Gastrocnemius medialis (tissue), 4 donors: Measurements from ENCODE around the gene TTC39A.

ENCODE experiments used
- POLR2A ChIP-seq, 2 donors: fragments of 450-650 bp; IDR thresholded peaks; one replicate each; pipeline ENCODE4 v1.6.1; 2017; ENCODE audit warnings: antibody characterized with exemption in 2 of 2, mild to moderate bottlenecking in 2 of 2, moderate library complexity in 2 of 2
- TF ChIP-seq, protein P1 (sequence below), 5 experiments: fragments of 450-650 bp in 3 of 5; fragments of 200-600 bp in 2 of 5; sonication (generic) in 2 of 5; IDR thresholded peaks in 4 of 5; conservative IDR thresholded peaks in 1 of 5; 1 replicate in 4 of 5; 2 replicates in 1 of 5; pipeline ENCODE4 v1.5.1; 2016 to 2019; ENCODE audit warnings: antibody characterized with exemption in 5 of 5, mild to moderate bottlenecking in 3 of 5, moderate library complexity in 3 of 5

DNA sequence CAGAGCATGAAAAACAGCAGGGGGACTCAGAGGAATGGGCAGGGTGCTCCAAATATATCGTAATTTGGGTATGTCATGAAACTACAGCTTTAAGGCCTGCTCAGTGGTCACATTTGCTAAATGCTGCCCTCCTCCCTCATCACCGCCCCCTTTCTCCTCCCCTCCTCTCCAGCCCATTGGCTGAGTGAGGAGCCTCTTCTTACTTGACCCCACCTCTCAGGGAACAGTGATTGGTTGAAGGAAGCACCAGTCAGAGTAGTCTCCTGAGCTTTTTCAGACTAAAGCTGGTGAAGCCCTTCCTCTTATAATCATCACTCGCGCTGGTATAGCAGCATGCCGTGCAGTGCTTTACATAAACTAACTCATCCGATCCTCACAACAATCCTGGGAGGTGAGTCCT lies 10.0 kb upstream of the TTC39A start:
- TF ChIP-seq, protein P1, sequence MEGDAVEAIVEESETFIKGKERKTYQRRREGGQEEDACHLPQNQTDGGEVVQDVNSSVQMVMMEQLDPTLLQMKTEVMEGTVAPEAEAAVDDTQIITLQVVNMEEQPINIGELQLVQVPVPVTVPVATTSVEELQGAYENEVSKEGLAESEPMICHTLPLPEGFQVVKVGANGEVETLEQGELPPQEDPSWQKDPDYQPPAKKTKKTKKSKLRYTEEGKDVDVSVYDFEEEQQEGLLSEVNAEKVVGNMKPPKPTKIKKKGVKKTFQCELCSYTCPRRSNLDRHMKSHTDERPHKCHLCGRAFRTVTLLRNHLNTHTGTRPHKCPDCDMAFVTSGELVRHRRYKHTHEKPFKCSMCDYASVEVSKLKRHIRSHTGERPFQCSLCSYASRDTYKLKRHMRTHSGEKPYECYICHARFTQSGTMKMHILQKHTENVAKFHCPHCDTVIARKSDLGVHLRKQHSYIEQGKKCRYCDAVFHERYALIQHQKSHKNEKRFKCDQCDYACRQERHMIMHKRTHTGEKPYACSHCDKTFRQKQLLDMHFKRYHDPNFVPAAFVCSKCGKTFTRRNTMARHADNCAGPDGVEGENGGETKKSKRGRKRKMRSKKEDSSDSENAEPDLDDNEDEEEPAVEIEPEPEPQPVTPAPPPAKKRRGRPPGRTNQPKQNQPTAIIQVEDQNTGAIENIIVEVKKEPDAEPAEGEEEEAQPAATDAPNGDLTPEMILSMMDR (IDR thresholded peaks at IDR 0.05 in 4 of 5, conservative IDR thresholded peaks at IDR 0.05 in 1 of 5) = no peak
- no peak for TF ChIP-seq POLR2A (IDR thresholded peaks at IDR 0.05)
